C4-2B (cell line): ENCODE data around the gene PPFIBP1.

Experiments
- H3K27ac ChIP-seq: fragments of 450-650 bp; 2 replicates; pipeline ENCODE4 v1.5.1; 2017
- ZFX ChIP-seq: fragments of 450-650 bp; IDR thresholded peaks from 2 replicates; pipeline ENCODE4 v1.6.1; 2017
- TF ChIP-seq, protein P1 (sequence below): fragments of 450-650 bp; conservative IDR thresholded peaks from 2 replicates; pipeline ENCODE4 v1.5.1; 2017; ENCODE audit warnings: mild to moderate bottlenecking

PPFIBP1 gene

DNA sequence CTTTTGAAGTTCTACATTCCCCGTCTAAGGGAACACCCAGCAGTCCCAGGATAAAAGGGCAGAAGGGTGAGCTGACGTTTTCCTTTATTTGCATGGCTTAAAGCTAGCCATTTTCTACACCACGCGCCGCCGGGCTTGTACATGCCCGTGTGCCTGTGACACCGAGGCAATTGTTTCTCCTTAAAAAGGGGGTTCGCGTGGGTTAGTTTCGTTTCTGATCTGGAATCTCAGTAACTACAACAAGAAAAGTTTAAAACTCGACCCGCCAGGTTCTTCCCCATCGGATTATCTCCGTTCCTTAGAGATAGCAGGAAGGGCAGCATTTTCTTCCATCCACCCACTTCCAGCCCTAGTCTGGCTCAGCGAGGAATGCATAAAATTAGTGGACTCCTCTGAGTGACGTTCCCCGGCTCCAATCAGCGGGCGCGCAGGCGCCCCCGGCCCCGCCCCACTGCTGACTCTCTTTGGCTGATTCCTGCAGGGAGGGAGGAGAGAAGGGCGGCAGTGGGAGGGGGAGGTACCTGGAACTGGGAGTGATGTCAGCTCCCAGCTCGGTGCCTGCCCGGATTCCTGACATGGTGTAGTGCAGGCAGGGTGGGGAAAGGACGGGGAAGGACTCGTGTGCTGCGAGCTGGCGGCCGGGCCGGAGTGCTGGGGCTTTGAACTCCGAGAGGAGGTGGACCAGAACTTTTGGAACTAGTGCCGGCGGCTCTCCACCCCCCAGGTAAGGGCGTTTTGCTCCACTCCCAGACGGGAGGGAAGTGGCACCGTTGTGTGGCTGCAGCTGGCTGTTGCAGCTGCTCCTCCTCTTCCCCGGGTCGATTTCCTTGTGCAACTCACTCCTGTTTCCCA is at the start of gene PPFIBP1:
Gene PPFIBP1 (plus strand): TSS at position 565 of the 852 bp plus-strand sequence. CDS start 109,191 bp downstream, outside the sequence.
- TF ChIP-seq ZFX, result no peak
- TF ChIP-seq, protein P1, sequence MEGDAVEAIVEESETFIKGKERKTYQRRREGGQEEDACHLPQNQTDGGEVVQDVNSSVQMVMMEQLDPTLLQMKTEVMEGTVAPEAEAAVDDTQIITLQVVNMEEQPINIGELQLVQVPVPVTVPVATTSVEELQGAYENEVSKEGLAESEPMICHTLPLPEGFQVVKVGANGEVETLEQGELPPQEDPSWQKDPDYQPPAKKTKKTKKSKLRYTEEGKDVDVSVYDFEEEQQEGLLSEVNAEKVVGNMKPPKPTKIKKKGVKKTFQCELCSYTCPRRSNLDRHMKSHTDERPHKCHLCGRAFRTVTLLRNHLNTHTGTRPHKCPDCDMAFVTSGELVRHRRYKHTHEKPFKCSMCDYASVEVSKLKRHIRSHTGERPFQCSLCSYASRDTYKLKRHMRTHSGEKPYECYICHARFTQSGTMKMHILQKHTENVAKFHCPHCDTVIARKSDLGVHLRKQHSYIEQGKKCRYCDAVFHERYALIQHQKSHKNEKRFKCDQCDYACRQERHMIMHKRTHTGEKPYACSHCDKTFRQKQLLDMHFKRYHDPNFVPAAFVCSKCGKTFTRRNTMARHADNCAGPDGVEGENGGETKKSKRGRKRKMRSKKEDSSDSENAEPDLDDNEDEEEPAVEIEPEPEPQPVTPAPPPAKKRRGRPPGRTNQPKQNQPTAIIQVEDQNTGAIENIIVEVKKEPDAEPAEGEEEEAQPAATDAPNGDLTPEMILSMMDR, result peak; percentile 35; the same call in 1 of the 2 replicates
- peak within 1 kb of the TSS; percentile 77 for H3K27ac ChIP-seq

DNA sequence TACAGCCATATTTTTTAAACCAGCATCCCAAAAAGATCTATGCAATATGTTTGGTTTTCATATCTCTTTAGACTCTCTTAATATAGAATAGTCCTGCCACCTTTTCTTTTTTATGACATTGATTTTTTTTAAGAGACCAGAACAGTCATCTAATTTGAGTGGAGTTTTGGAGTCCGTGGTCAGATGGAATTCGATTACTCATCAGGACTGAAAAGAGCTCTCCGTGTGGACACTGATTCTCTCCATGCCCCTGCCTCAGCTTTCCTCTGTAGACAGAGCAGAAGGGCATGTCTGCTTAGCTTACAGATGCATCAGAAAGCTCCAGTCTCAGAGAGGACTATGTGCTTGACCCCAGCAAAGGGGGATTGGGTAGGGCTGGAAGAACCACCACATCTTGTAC is 49.7 kb upstream of the PPFIBP1 start:
- TF ChIP-seq ZFX, result no peak
- TF ChIP-seq, protein P1, result no peak
- H3K27ac ChIP-seq, result no peak overlapping the region

DNA sequence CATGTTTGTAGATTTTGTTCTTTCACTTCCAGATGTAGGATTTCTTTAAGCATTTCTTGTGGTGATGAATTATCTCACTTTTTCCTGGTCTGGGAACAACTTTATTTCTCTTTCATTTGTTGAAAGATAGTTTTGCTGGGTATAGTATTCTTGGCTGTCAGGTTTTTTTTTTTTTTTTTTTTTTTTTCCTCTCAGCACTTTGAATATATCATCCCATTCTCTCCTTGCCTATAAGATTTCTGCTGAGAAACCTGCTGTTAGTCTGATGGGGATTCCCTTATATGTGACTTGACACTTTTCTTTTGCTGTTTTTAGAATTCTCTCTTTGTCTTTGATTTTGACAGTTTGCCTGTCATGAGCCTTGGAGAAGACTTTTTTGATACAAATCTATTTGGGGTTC is 47.0 kb upstream of the PPFIBP1 start:
- H3K27ac ChIP-seq, result no peak overlapping the region
- TF ChIP-seq, protein P1, result no peak
- TF ChIP-seq ZFX, result no peak

DNA sequence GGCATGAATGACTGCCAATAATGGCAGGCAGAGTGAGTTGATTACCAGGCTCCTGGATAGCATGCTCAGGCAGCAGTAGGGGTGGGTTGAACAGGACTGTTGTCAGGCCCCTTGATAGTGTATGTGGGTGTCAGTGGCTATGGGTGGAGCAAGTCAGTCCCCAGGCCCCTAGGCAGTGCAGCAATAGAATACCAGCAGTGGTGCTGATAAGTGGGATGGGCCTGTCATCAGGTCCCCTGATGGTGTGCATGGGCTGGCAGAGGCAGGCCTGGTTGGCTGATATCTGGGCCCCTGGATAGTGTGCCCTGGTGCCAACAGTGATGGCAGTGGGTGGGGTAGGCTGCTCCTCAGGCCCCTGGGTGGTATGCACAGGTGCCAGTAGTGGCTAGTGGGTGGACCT is 45.1 kb upstream of the PPFIBP1 start:
- H3K27ac ChIP-seq, result no peak overlapping the region
- TF ChIP-seq, protein P1, result no peak
- no peak for TF ChIP-seq ZFX

DNA sequence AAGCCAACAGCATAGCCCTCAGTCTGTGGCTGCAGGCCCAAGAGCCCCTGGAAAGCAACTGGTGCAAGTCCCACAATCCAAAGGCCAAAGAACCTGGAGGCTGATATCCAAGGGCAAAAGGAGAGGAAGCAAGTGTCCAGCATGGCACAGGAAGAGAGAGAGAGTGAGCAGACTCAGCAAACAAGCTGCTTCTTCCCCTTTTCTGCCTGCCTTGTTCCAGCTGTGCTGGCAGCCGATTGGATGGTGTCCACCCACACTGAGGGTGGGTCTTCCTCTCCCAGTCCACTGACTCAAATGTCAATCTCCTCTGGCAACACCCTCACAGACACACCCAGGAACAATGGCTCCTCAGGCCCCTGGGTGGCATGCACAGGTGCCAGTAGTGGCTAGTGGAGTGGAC is 44.0 kb upstream of the PPFIBP1 start:
- H3K27ac ChIP-seq, result no peak overlapping the region
- no peak for TF ChIP-seq ZFX
- TF ChIP-seq, protein P1, result no peak

DNA sequence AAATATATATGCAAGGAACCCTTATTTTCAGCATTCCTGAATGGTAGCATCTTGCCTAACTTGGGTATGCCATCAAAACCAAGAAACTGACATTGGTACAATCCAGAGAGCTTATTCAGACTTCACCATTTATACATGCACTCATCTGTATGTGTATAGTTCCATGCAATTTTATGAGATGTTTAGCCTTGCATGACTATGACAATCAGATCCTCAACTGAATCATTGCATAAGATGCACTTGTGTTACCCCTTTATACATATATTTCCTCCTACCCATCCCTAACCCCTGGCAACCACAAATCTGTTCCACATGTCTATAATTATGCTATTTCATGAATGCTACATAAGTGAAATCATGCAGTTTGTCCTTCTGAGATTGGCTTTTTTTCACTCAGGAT is 37.0 kb upstream of the PPFIBP1 start:
- no peak overlapping the region for H3K27ac ChIP-seq
- TF ChIP-seq ZFX, result no peak
- TF ChIP-seq, protein P1, result no peak

DNA sequence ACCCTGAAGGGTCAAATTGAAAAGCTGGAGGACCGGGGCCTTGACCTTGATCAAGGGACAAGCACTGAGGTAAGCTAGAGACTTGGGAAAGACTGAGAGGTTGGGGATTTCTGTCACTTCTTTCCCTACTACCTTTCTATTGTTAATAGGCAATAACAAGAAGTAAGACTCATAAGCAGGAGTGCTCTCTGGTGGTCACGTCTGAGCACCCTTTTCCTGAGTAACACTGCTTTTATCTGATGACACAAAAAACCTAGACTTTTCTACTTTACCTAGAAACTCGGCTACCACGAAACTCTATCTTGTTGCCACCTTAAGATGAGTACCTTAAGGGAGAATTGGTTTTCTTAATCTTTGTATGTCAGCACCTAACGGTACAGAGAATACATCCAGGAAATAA is 35.5 kb upstream of the PPFIBP1 start:
- no peak overlapping the region for H3K27ac ChIP-seq
- TF ChIP-seq ZFX, result no peak
- TF ChIP-seq, protein P1, result no peak
